ENCODE measurements around the gene CCDC6.

GRCh38 chr10:59779756-59780533 is 126.4 kb downstream of the CCDC6 start:
- TF ChIP-seq, protein P1, sequence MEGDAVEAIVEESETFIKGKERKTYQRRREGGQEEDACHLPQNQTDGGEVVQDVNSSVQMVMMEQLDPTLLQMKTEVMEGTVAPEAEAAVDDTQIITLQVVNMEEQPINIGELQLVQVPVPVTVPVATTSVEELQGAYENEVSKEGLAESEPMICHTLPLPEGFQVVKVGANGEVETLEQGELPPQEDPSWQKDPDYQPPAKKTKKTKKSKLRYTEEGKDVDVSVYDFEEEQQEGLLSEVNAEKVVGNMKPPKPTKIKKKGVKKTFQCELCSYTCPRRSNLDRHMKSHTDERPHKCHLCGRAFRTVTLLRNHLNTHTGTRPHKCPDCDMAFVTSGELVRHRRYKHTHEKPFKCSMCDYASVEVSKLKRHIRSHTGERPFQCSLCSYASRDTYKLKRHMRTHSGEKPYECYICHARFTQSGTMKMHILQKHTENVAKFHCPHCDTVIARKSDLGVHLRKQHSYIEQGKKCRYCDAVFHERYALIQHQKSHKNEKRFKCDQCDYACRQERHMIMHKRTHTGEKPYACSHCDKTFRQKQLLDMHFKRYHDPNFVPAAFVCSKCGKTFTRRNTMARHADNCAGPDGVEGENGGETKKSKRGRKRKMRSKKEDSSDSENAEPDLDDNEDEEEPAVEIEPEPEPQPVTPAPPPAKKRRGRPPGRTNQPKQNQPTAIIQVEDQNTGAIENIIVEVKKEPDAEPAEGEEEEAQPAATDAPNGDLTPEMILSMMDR (conservative IDR thresholded peaks at IDR 0.05 in 1 of 2, IDR thresholded peaks at IDR 0.05 in 1 of 2; ENCODE audit: extremely low read depth in 1 of 2, insufficient read depth in 1 of 2, low read depth in 1 of 2, low read length in 2 of 2): no peak
- TF ChIP-seq EZH2 (IDR thresholded peaks at IDR 0.05; ENCODE audit: borderline replicate concordance, low read length): no peak

Measured in mammary epithelial cell (primary cell).